ENCODE data around the gene ALDH3B2.
"Not testable (repeated sequence)": the region's sequence is repeated elsewhere in the genome, so short reads cannot be mapped to it uniquely, and the experiment has no call there.

Gene ALDH3B2

GRCh38 chr11:67685641-67686332, 11.4 kb upstream of the ALDH3B2 start:
- DNase-seq: not testable (repeated sequence)

GRCh38 chr11:67682126-67683034, 8.0 kb upstream of the ALDH3B2 start:
- not testable (repeated sequence) for DNase-seq

- DNase-seq: no peak
These were observed 6.5 kb upstream of the ALDH3B2 start for GRCh38 chr11:67680696-67681470.

- DNase-seq: no peak
These were observed 780 bp upstream of the ALDH3B2 start for GRCh38 chr11:67675058-67675747.

- no peak for DNase-seq
These were observed 521 bp downstream of the ALDH3B2 start for GRCh38 chr11:67673902-67674301.

GRCh38 chr11:67673358-67673757, 1.1 kb downstream of the ALDH3B2 start:
- DNase-seq: no peak

- DNase-seq: no peak
These were observed 3.3 kb downstream of the ALDH3B2 start for GRCh38 chr11:67671211-67671520.

GRCh38 chr11:67670316-67671210, 3.9 kb downstream of the ALDH3B2 start:
- no peak for DNase-seq

GRCh38 chr11:67668192-67668551, 6.3 kb downstream of the ALDH3B2 start:
- no peak for DNase-seq

GRCh38 chr11:67667490-67668191, 6.8 kb downstream of the ALDH3B2 start:
- no peak for DNase-seq

GRCh38 chr11:67666676-67667489, 7.5 kb downstream of the ALDH3B2 start:
- no peak for DNase-seq

- DNase-seq: no peak
These were observed 8.1 kb downstream of the ALDH3B2 start for GRCh38 chr11:67666303-67666645.

GRCh38 chr11:67665541-67666302, 8.7 kb downstream of the ALDH3B2 start:
- no peak for DNase-seq

- DNase-seq: no peak
These were observed 9.5 kb downstream of the ALDH3B2 start for GRCh38 chr11:67664696-67665540.

- DNase-seq: no peak
These were observed 10.2 kb downstream of the ALDH3B2 start for GRCh38 chr11:67664213-67664585.

- DNase-seq: no peak
These were observed 10.8 kb downstream of the ALDH3B2 start for GRCh38 chr11:67663532-67664212.

- no peak for DNase-seq
These were observed 11.4 kb downstream of the ALDH3B2 start for GRCh38 chr11:67662835-67663531.
